Activated naive CD8-positive, alpha-beta T cell treated with anti-CD3 and anti-CD28 coated beads for 36 hours (primary cell): ENCODE data around the gene TTC21B. TPM values are rescaled to one million over a fixed set of nuclear protein-coding genes. Genes with fewer than 3 reads are reported as not detected.
"Not testable (repeated sequence)": the region's sequence is repeated elsewhere in the genome, so short reads cannot be mapped to it uniquely, and the experiment has no call there.

Source experiments
- DNase-seq: peaks from one replicate; pipeline ENCODE4 v3.0.0; 2021
- H3K27ac Mint-ChIP-seq: one replicate; pipeline ENCODE4 v1.8.0; 2022; ENCODE audit warnings: mild to moderate bottlenecking, moderate library complexity, mixed read lengths
- H3K27me3 Mint-ChIP-seq: one replicate; pipeline ENCODE4 v1.8.0; 2022; ENCODE audit warnings: mild to moderate bottlenecking, mixed read lengths
- H3K36me3 Mint-ChIP-seq: one replicate; pipeline ENCODE4 v1.8.0; 2021; ENCODE audit warnings: mild to moderate bottlenecking, mixed read lengths
- H3K4me1 Mint-ChIP-seq: one replicate; pipeline ENCODE4 v1.8.0; 2021; ENCODE audit warnings: mixed read lengths
- H3K4me3 Mint-ChIP-seq: one replicate; pipeline ENCODE4 v1.8.0; 2022; ENCODE audit warnings: mild to moderate bottlenecking, moderate library complexity, mixed read lengths
- H3K9me3 Mint-ChIP-seq: one replicate; pipeline ENCODE4 v1.8.0; 2022; ENCODE audit warnings: mixed read lengths
- total RNA-seq, 2 experiments: library from RNA; stranded (reverse); gene quantifications; one replicate each; pipeline ENCODE4 v1.2.3, GENCODE V29; 2021

The TTC21B gene
- 10 to 100 TPM; 21.3 to 24.1 TPM for total RNA-seq

GRCh38 chr2:165953655-165954606 is at the start of gene TTC21B:
Gene TTC21B (minus strand): TSS chr2:165953776. CDS start chr2:165953705, 71 bp downstream.
- H3K27me3 Mint-ChIP-seq = no peaks in the 10 kb centered on the region
- peak within 1 kb of the TSS; percentile 52 for H3K27ac Mint-ChIP-seq
- peaks cover 8% of the 10 kb centered on the region for H3K4me1 Mint-ChIP-seq
- H3K9me3 Mint-ChIP-seq = no peaks in the 10 kb centered on the region
- peaks cover 3% of the 10 kb centered on the region for H3K36me3 Mint-ChIP-seq
- DNase-seq = peak; percentile 95
- H3K4me3 Mint-ChIP-seq = peak within 1 kb of the TSS; percentile 49

GRCh38 chr2:166000401-166000800 is 46.8 kb upstream of the TTC21B start:
- H3K9me3 Mint-ChIP-seq = no peaks in the 10 kb centered on the region
- H3K4me3 Mint-ChIP-seq = no peak overlapping the region
- H3K27ac Mint-ChIP-seq = no peak overlapping the region
- no peaks in the 10 kb centered on the region for H3K36me3 Mint-ChIP-seq
- DNase-seq = no peak
- H3K27me3 Mint-ChIP-seq = peaks cover 5% of the 10 kb centered on the region
- no peaks in the 10 kb centered on the region for H3K4me1 Mint-ChIP-seq

- Mint-ChIP-seq H3K27ac (no peak overlapping the region), H3K36me3 (no peaks in the 10 kb centered on the region), H3K4me3 (no peak overlapping the region), H3K4me1 (no peaks in the 10 kb centered on the region), H3K27me3 (peaks cover 20% of the 10 kb centered on the region), H3K9me3 (no peaks in the 10 kb centered on the region)
- DNase-seq = no peak
Observed at GRCh38 chr2:165990846-165991245, 37.3 kb upstream of the TTC21B start.

- Mint-ChIP-seq H3K4me1 (no peaks in the 10 kb centered on the region), H3K4me3 (no peak overlapping the region), H3K9me3 (no peaks in the 10 kb centered on the region), H3K27ac (no peak overlapping the region), H3K27me3 (peaks cover 16% of the 10 kb centered on the region), H3K36me3 (no peaks in the 10 kb centered on the region)
- no peak for DNase-seq
Observed at GRCh38 chr2:165989851-165990250, 36.3 kb upstream of the TTC21B start.

GRCh38 chr2:165985120-165985519 is 31.5 kb upstream of the TTC21B start:
- Mint-ChIP-seq H3K36me3 (no peaks in the 10 kb centered on the region), H3K27me3 (peaks cover 30% of the 10 kb centered on the region), H3K27ac (no peak overlapping the region), H3K4me3 (no peak overlapping the region), H3K4me1 (no peaks in the 10 kb centered on the region), H3K9me3 (no peaks in the 10 kb centered on the region)
- DNase-seq = no peak

- not testable (repeated sequence) for H3K36me3 Mint-ChIP-seq, H3K9me3 Mint-ChIP-seq, H3K4me1 Mint-ChIP-seq, DNase-seq, H3K4me3 Mint-ChIP-seq, H3K27ac Mint-ChIP-seq
- H3K27me3 Mint-ChIP-seq = peaks cover 23% of the 10 kb centered on the region
Observed at GRCh38 chr2:165972161-165972560, 18.6 kb upstream of the TTC21B start.

GRCh38 chr2:165970663-165971062 is 17.1 kb upstream of the TTC21B start:
- Mint-ChIP-seq H3K36me3 (no peaks in the 10 kb centered on the region), H3K27me3 (peaks cover 23% of the 10 kb centered on the region), H3K4me1 (no peaks in the 10 kb centered on the region), H3K4me3 (no peak overlapping the region), H3K27ac (no peak overlapping the region), H3K9me3 (no peaks in the 10 kb centered on the region)
- no peak for DNase-seq

GRCh38 chr2:165969227-165969626 is 15.7 kb upstream of the TTC21B start:
- no peaks in the 10 kb centered on the region for H3K9me3 Mint-ChIP-seq
- H3K36me3 Mint-ChIP-seq = no peaks in the 10 kb centered on the region
- no peak overlapping the region for H3K27ac Mint-ChIP-seq
- no peaks in the 10 kb centered on the region for H3K4me1 Mint-ChIP-seq
- no peak overlapping the region for H3K4me3 Mint-ChIP-seq
- peaks cover 23% of the 10 kb centered on the region for H3K27me3 Mint-ChIP-seq
- no peak for DNase-seq

GRCh38 chr2:165967746-165968145 is 14.2 kb upstream of the TTC21B start:
- no peaks in the 10 kb centered on the region for H3K36me3 Mint-ChIP-seq
- peaks cover 19% of the 10 kb centered on the region for H3K27me3 Mint-ChIP-seq
- H3K4me3 Mint-ChIP-seq = no peak overlapping the region
- no peak for DNase-seq
- H3K4me1 Mint-ChIP-seq = no peaks in the 10 kb centered on the region
- H3K27ac Mint-ChIP-seq = no peak overlapping the region
- H3K9me3 Mint-ChIP-seq = no peaks in the 10 kb centered on the region

- no peak for DNase-seq
- Mint-ChIP-seq H3K4me3 (no peak overlapping the region), H3K27me3 (no peaks in the 10 kb centered on the region), H3K4me1 (peaks cover 3% of the 10 kb centered on the region), H3K9me3 (no peaks in the 10 kb centered on the region), H3K27ac (no peak overlapping the region), H3K36me3 (no peaks in the 10 kb centered on the region)
Observed at GRCh38 chr2:165961818-165962217, 8.2 kb upstream of the TTC21B start.

GRCh38 chr2:165959371-165959770 is 5.8 kb upstream of the TTC21B start:
- H3K27me3 Mint-ChIP-seq = no peaks in the 10 kb centered on the region
- no peak overlapping the region for H3K27ac Mint-ChIP-seq
- no peak overlapping the region for H3K4me3 Mint-ChIP-seq
- H3K9me3 Mint-ChIP-seq = no peaks in the 10 kb centered on the region
- no peaks in the 10 kb centered on the region for H3K36me3 Mint-ChIP-seq
- no peak for DNase-seq
- H3K4me1 Mint-ChIP-seq = peaks cover 11% of the 10 kb centered on the region

- H3K4me1 Mint-ChIP-seq = peaks cover 11% of the 10 kb centered on the region
- no peak for DNase-seq
- no peaks in the 10 kb centered on the region for H3K9me3 Mint-ChIP-seq
- no peaks in the 10 kb centered on the region for H3K27me3 Mint-ChIP-seq
- H3K4me3 Mint-ChIP-seq = no peak overlapping the region
- H3K36me3 Mint-ChIP-seq = no peaks in the 10 kb centered on the region
- H3K27ac Mint-ChIP-seq = no peak overlapping the region
Observed at GRCh38 chr2:165958313-165958960, 4.9 kb upstream of the TTC21B start.

GRCh38 chr2:165957030-165957675 is 3.6 kb upstream of the TTC21B start:
- Mint-ChIP-seq H3K9me3 (no peaks in the 10 kb centered on the region), H3K4me1 (peaks cover 11% of the 10 kb centered on the region), H3K27me3 (no peaks in the 10 kb centered on the region), H3K27ac (no peak overlapping the region), H3K36me3 (no peaks in the 10 kb centered on the region), H3K4me3 (no peak overlapping the region)
- DNase-seq = no peak

GRCh38 chr2:165953306-165953654 is 296 bp downstream of the TTC21B start:
- Mint-ChIP-seq H3K36me3 (peaks cover 3% of the 10 kb centered on the region), H3K27me3 (no peaks in the 10 kb centered on the region)

GRCh38 chr2:165952741-165953211 is 800 bp downstream of the TTC21B start:
- DNase-seq = no peak
- no peak overlapping the region for H3K27ac Mint-ChIP-seq
- peaks cover 5% of the 10 kb centered on the region for H3K36me3 Mint-ChIP-seq
- H3K4me1 Mint-ChIP-seq = peaks cover 8% of the 10 kb centered on the region
- no peaks in the 10 kb centered on the region for H3K9me3 Mint-ChIP-seq
- H3K27me3 Mint-ChIP-seq = no peaks in the 10 kb centered on the region
- H3K4me3 Mint-ChIP-seq = no peak overlapping the region

More at GRCh38 chr2:165953306-165953654, 296 bp downstream of the TTC21B start:
- H3K9me3 Mint-ChIP-seq = no peaks in the 10 kb centered on the region
- H3K4me3 Mint-ChIP-seq = no peak overlapping the region
- no peak for DNase-seq
- H3K4me1 Mint-ChIP-seq = peaks cover 8% of the 10 kb centered on the region
- no peak overlapping the region for H3K27ac Mint-ChIP-seq
